Measurements from ENCODE around the gene TIMP3.
A peak's percentile ranks its signal among the peaks of the same experiment; 100 is the strongest.

Gene TIMP3

GRCh38 chr22:32788904-32789624 lies 12.4 kb upstream of the TIMP3 start:
- TF ChIP-seq ZBTB8A (tag by site-specific recombination; IDR thresholded peaks at IDR 0.05), result no peak
- TF ChIP-seq ZNF24 (tag by site-specific recombination; IDR thresholded peaks at IDR 0.05), result no peak
- no peak for TF ChIP-seq ZNF610 (tag by site-specific recombination; IDR thresholded peaks at IDR 0.05; ENCODE audit: borderline replicate concordance)
- TF ChIP-seq ZNF221 (tag by site-specific recombination; IDR thresholded peaks at IDR 0.05; ENCODE audit: borderline replicate concordance), result no peak
- TF ChIP-seq ZNF658 (tag by site-specific recombination; IDR thresholded peaks at IDR 0.05), result no peak
- TF ChIP-seq ZBTB44 (tag by site-specific recombination; IDR thresholded peaks at IDR 0.05), result no peak
- H3K4me3 ChIP-seq (ENCODE audit: low read depth, low read length), result no peak overlapping the region
- CTCF ChIA-PET, result interaction anchor here (0.6 to 2.7 kb wide), 4 partner anchors 8 to 1869 kb away, joined by 3 to 21 read pairs (median 3); no protein-coding TSS in a partner anchor
- H3K4me1 ChIP-seq (ENCODE audit: control insufficient read depth, insufficient read depth, low read length), result no peaks in the 10 kb centered on the region
- H3K9me3 ChIP-seq (ENCODE audit: control insufficient read depth, insufficient read depth, low read depth, low read length), result no peaks in the 10 kb centered on the region
- H3K27ac ChIP-seq (ENCODE audit: extremely low read depth, low read depth, low read length), result no peak overlapping the region
- H3K36me3 ChIP-seq (ENCODE audit: control insufficient read depth in 2 of 2, insufficient read depth in 1 of 2, low read length in 2 of 2), result no peaks in the 10 kb centered on the region
- POLR2A ChIA-PET, result no interaction called here

- ChIA-PET CTCF (interaction anchor here (0.6 to 1.5 kb wide), 4 partner anchors 9 to 1166 kb away, joined by 3 to 4 read pairs (median 3); no protein-coding TSS in a partner anchor), POLR2A (no interaction called here)
- Histone ChIP-seq H3K4me3 (ENCODE audit: low read depth, low read length) (no peak overlapping the region), H3K36me3 (ENCODE audit: control insufficient read depth in 2 of 2, insufficient read depth in 1 of 2, low read length in 2 of 2) (no peaks in the 10 kb centered on the region), H3K9me3 (ENCODE audit: control insufficient read depth, insufficient read depth, low read depth, low read length) (no peaks in the 10 kb centered on the region), H3K27ac (ENCODE audit: extremely low read depth, low read depth, low read length) (no peak overlapping the region), H3K4me1 (ENCODE audit: control insufficient read depth, insufficient read depth, low read length) (no peaks in the 10 kb centered on the region)
- TF ChIP-seq PRDM6 (tag by site-specific recombination; IDR thresholded peaks at IDR 0.05) (no peak), ZNF426 (tag by site-specific recombination; IDR thresholded peaks at IDR 0.05) (peak; percentile 46), ZNF394 (tag by site-specific recombination; IDR thresholded peaks at IDR 0.05; ENCODE audit: borderline replicate concordance) (peak; percentile 73; the same call in 1 of the 2 replicates), ZNF777 (tag by site-specific recombination; IDR thresholded peaks at IDR 0.05; ENCODE audit: borderline replicate concordance) (no peak), ZNF518A (tag by site-specific recombination; conservative IDR thresholded peaks at IDR 0.05; ENCODE audit: low read depth) (peak; percentile 70), ZNF555 (tag by site-specific recombination; conservative IDR thresholded peaks at IDR 0.05) (peak; percentile 26; the same call in 1 of the 2 replicates), ZNF623 (tag by site-specific recombination; IDR thresholded peaks at IDR 0.05) (0 out of 2 replicates have a peak, but pooled peaks have one; percentile 31), ZNF112 (tag by site-specific recombination; IDR thresholded peaks at IDR 0.05) (peak; percentile 86), KLF16 (tag by site-specific recombination; IDR thresholded peaks at IDR 0.05) (no peak), ZNF214 (tag by site-specific recombination; IDR thresholded peaks at IDR 0.05; ENCODE audit: borderline replicate concordance) (no peak), ZFP37 (tag by site-specific recombination; IDR thresholded peaks at IDR 0.05) (no peak)
Observed at GRCh38 chr22:32789797-32790620, 11.5 kb upstream of the TIMP3 start.

All from HEK293 (cell line).